WTC11 (cell line): Measurements from ENCODE around the gene STON2. TPM values are rescaled to one million over a fixed set of nuclear protein-coding genes. Genes with fewer than 3 reads are reported as not detected.
A peak's percentile ranks its signal among the peaks of the same experiment; 100 is the strongest.

ENCODE experiments used
- ATAC-seq: fragments of 200-7000 bp; cut with Tn5 transposase; 2 replicates; pipeline ENCODE4 v1.10.0; 2021; ENCODE audit warnings: mild to moderate bottlenecking, moderate library complexity
- CTCF ChIA-PET: fragments of 300-600 bp; sonication (Branson Sonifier 250); formaldehyde crosslinking; loops from one replicate; lab custom pipeline; 2021; ENCODE audit warnings: antibody characterized with exemption; lab: Charles Lee
- POLR2A ChIA-PET: fragments of 350-600 bp; sonication (Branson Sonifier 250); formaldehyde crosslinking; loops from one replicate; lab custom pipeline; 2021; ENCODE audit warnings: antibody characterized with exemption; lab: Charles Lee
- DNase-seq: peaks from one replicate; pipeline ENCODE4 v3.0.0; 2021; ENCODE audit warnings: low spot score
- H3K27ac Mint-ChIP-seq: 2 replicates; pipeline ENCODE4 v1.8.0; 2021; ENCODE audit warnings: mixed read lengths
- H3K27me3 Mint-ChIP-seq: 2 replicates; pipeline ENCODE4 v1.8.0; 2021; ENCODE audit warnings: low read depth, mild to moderate bottlenecking, moderate library complexity, mixed read lengths
- H3K36me3 Mint-ChIP-seq: 2 replicates; pipeline ENCODE4 v1.8.0; 2021; ENCODE audit warnings: mixed read lengths
- H3K4me1 Mint-ChIP-seq: 2 replicates; pipeline ENCODE4 v1.8.0; 2022; ENCODE audit warnings: mixed read lengths
- H3K4me3 Mint-ChIP-seq: 2 replicates; pipeline ENCODE4 v1.8.0; 2021; ENCODE audit warnings: mild to moderate bottlenecking, moderate library complexity, mixed read lengths
- H3K9me3 Mint-ChIP-seq: 2 replicates; pipeline ENCODE4 v1.8.0; 2021; ENCODE audit warnings: mixed read lengths
- ATF6 ChIP-seq: sonication (generic); formaldehyde crosslinking; IDR thresholded peaks from 2 replicates; pipeline ENCODE4 v1.8.1; 2023; ENCODE audit warnings: mild to moderate bottlenecking, missing genetic modification reagents
- E2F4 ChIP-seq: sonication (generic); formaldehyde crosslinking; IDR thresholded peaks from 2 replicates; pipeline ENCODE4 v1.8.1; 2022; ENCODE audit warnings: low read depth, mild to moderate bottlenecking, moderate library complexity, missing genetic modification reagents, borderline replicate concordance
- EMX1 ChIP-seq: fragments of 250-450 bp; sonication (Bioruptor Pico); IDR thresholded peaks from 2 replicates; pipeline ENCODE4 v1.8.0; 2021; ENCODE audit warnings: mild to moderate bottlenecking
- FOXK1 ChIP-seq: sonication (generic); formaldehyde crosslinking; IDR thresholded peaks from 2 replicates; pipeline ENCODE4 v1.8.0; 2022; ENCODE audit warnings: mild to moderate bottlenecking, moderate library complexity, missing genetic modification reagents
- FOXP4 ChIP-seq: sonication (generic); formaldehyde crosslinking; IDR thresholded peaks from 2 replicates; pipeline ENCODE4 v1.8.0; 2022; ENCODE audit warnings: mild to moderate bottlenecking, missing genetic modification reagents
- IRF1 ChIP-seq: sonication (generic); formaldehyde crosslinking; IDR thresholded peaks from 2 replicates; pipeline ENCODE4 v1.8.0; 2023; ENCODE audit warnings: missing genetic modification reagents
- IRF2 ChIP-seq: sonication (generic); formaldehyde crosslinking; IDR thresholded peaks from 2 replicates; pipeline ENCODE4 v1.8.0; 2022; ENCODE audit warnings: low read depth, missing genetic modification reagents, borderline replicate concordance
- MXD4 ChIP-seq: fragments of 250-450 bp; sonication (Bioruptor Pico); IDR thresholded peaks from 2 replicates; pipeline ENCODE4 v1.8.0; 2021; ENCODE audit warnings: mild to moderate bottlenecking, moderate library complexity, borderline replicate concordance
- MYBL2 ChIP-seq: sonication (generic); formaldehyde crosslinking; IDR thresholded peaks from 2 replicates; pipeline ENCODE4 v1.8.1; 2023; ENCODE audit warnings: mild to moderate bottlenecking, moderate library complexity, missing genetic modification reagents
- PREB ChIP-seq: sonication (generic); formaldehyde crosslinking; IDR thresholded peaks from 2 replicates; pipeline ENCODE4 v1.8.1; 2022; ENCODE audit warnings: mild to moderate bottlenecking, missing genetic modification reagents, moderate library complexity, borderline replicate concordance
- PRRX2 ChIP-seq: fragments of 250-450 bp; sonication (Bioruptor Pico); IDR thresholded peaks from 2 replicates; pipeline ENCODE4 v1.8.0; 2021; ENCODE audit warnings: mild to moderate bottlenecking
- RORB ChIP-seq: fragments of 250-450 bp; sonication (Bioruptor Pico); IDR thresholded peaks from 2 replicates; pipeline ENCODE4 v1.9.0; 2021; ENCODE audit warnings: mild to moderate bottlenecking
- SMAD4 ChIP-seq: sonication (generic); formaldehyde crosslinking; IDR thresholded peaks from 2 replicates; pipeline ENCODE4 v1.8.0; 2022; ENCODE audit warnings: mild to moderate bottlenecking, missing genetic modification reagents
- TP53 ChIP-seq: sonication (generic); formaldehyde crosslinking; IDR thresholded peaks from 2 replicates; pipeline ENCODE4 v1.8.1; 2023; ENCODE audit warnings: mild to moderate bottlenecking, missing genetic modification reagents
- USF1 ChIP-seq: sonication (generic); formaldehyde crosslinking; IDR thresholded peaks from 2 replicates; pipeline ENCODE4 v1.8.0; 2022; ENCODE audit warnings: mild to moderate bottlenecking, missing genetic modification reagents
- ZNF138 ChIP-seq: sonication (generic); formaldehyde crosslinking; conservative IDR thresholded peaks from 2 replicates; pipeline ENCODE4 v1.8.1; 2022; ENCODE audit warnings: mild to moderate bottlenecking, moderate library complexity, missing genetic modification reagents
- ZNF317 ChIP-seq: sonication (generic); formaldehyde crosslinking; IDR thresholded peaks from 2 replicates; pipeline ENCODE4 v1.8.1; 2023; ENCODE audit warnings: low read depth, mild to moderate bottlenecking, moderate library complexity, missing genetic modification reagents, borderline replicate concordance
- ZNF425 ChIP-seq: fragments of 250-450 bp; sonication (Bioruptor Pico); conservative IDR thresholded peaks from 2 replicates; pipeline ENCODE4 v1.9.0; 2021; ENCODE audit warnings: mild to moderate bottlenecking
- ZNF512 ChIP-seq: sonication (generic); formaldehyde crosslinking; IDR thresholded peaks from 2 replicates; pipeline ENCODE4 v1.8.1; 2022; ENCODE audit warnings: missing genetic modification reagents, borderline replicate concordance
- total RNA-seq: library from RNA; stranded (reverse); gene quantifications from 3 replicates; pipeline ENCODE4 v1.2.3, GENCODE V29; 2021

STON2 gene
- total RNA-seq, 1 experiment from 2014 or later = 69.2 TPM

- Mint-ChIP-seq H3K4me1 (peaks cover 12% of the 10 kb centered on the region), H3K27ac (no peak overlapping the region), H3K36me3 (peaks cover 3% of the 10 kb centered on the region; the same call in 1 of the 2 replicates), H3K27me3 (no peaks in the 10 kb centered on the region), H3K9me3 (peaks cover 5% of the 10 kb centered on the region), H3K4me3 (no peak overlapping the region)
- DNase-seq = no peak
- ChIA-PET POLR2A (no interaction called here), CTCF (no interaction called here)
- no peak for ATAC-seq
- TF ChIP-seq ZNF138 = no peak
- TF ChIP-seq IRF1 (CRISPR knock-in tag) = no peak
- no peak for TF ChIP-seq IRF2 (CRISPR knock-in tag)
- no peak for TF ChIP-seq PREB (CRISPR knock-in tag)
- no peak for TF ChIP-seq FOXP4 (CRISPR knock-in tag)
- TF ChIP-seq EMX1 (CRISPR knock-in tag) = no peak
- TF ChIP-seq ZNF317 (CRISPR knock-in tag) = no peak
- TF ChIP-seq ATF6 (CRISPR knock-in tag) = no peak
- no peak for TF ChIP-seq USF1 (CRISPR knock-in tag)
- TF ChIP-seq ZNF512 (CRISPR knock-in tag) = no peak
- no peak for TF ChIP-seq SMAD4 (CRISPR knock-in tag)
- TF ChIP-seq TP53 = no peak
- no peak for TF ChIP-seq E2F4 (CRISPR knock-in tag)
Measured at GRCh38 chr14:81332725-81333124, 67.4 kb downstream of the STON2 start.

- CTCF ChIA-PET = interaction anchor here (1.0 kb wide), 1 partner anchor 62 kb away, joined by 4 read pairs; no protein-coding TSS in a partner anchor
- no peak overlapping the region for H3K27ac Mint-ChIP-seq
- POLR2A ChIA-PET = no interaction called here
- H3K36me3 Mint-ChIP-seq = no peaks in the 10 kb centered on the region; the same call in 1 of the 2 replicates
- DNase-seq (no peak), ATAC-seq (peak; percentile 69)
- peaks cover 2% of the 10 kb centered on the region for H3K9me3 Mint-ChIP-seq
- no peaks in the 10 kb centered on the region for H3K27me3 Mint-ChIP-seq
- H3K4me1 Mint-ChIP-seq = peaks cover 12% of the 10 kb centered on the region
- no peak overlapping the region for H3K4me3 Mint-ChIP-seq
- TF ChIP-seq RORB (no peak), E2F4 (CRISPR knock-in tag) (no peak), ZNF138 (no peak), MXD4 (no peak), MYBL2 (CRISPR knock-in tag) (no peak), FOXK1 (CRISPR knock-in tag) (no peak), TP53 (no peak), USF1 (CRISPR knock-in tag) (no peak), ZNF425 (CRISPR knock-in tag) (no peak), PRRX2 (CRISPR knock-in tag) (no peak)
Measured at GRCh38 chr14:81331229-81332021, 68.7 kb downstream of the STON2 start.
